ENCODE results near the gene RAD18.

GRCh38 chr3:8987226-8987625, 24.0 kb upstream of the RAD18 start:
- no peak for TF ChIP-seq CTCF (IDR thresholded peaks at IDR 0.05)
- no peak for TF ChIP-seq POLR2A (IDR thresholded peaks at IDR 0.05)
